Left ventricle myocardium superior (tissue), 1 donor: ENCODE results near the gene C16orf86. TPM values are rescaled to one million over a fixed set of nuclear protein-coding genes. Genes with fewer than 3 reads are reported as not detected.

Experiments used
- ATAC-seq: fragments of 200-7000 bp; cut with Tn5 transposase; one replicate; pipeline ENCODE4 v1.9.1; 2020; ENCODE audit warnings: mild to moderate bottlenecking, moderate library complexity
- DNase-seq: peaks from one replicate; pipeline ENCODE4 v3.0.0-alpha.2; 2020
- intact Hi-C: fragments of 100-400 bp; cut with micrococcal nuclease; formaldehyde crosslinking; loops from one replicate; pipeline ENCODE4 v1.11.0; 2022
- total RNA-seq: library from RNA; stranded (reverse); fragmentation: NEBNext Ultra II Directional; extraction: Animal tissue kit (Norgen Biotek cat#: 25700); gene quantifications from one replicate; pipeline ENCODE4 v1.2.1, GENCODE V29; 2021
- donor health status: DM: no; HTN: yes; CAD: no; lungs with severe emphysema.

The C16orf86 gene
- total RNA-seq, 1 donor from 2014 or later: 2.2 TPM

DNA sequence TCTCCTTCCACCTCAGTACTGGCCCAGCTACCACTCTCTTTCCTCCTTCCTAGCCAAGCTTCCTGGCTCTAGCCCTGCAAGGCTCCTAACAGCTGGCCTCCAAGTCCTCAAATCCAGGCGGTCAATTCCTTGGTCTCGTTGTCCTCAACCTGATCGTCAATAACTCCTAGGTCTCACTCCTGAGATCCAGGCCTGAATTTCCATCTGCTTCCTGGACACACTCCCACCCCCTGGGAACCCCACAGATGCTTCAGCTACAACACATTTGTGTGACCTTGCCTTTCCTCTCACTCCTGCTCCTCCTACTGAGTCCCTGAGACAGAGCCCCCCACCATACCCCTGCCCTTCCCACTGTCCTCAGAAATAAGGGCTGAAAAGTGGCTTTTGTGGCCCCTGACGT is 2.4 kb upstream of the C16orf86 start:
- intact Hi-C loops: no loop called here
- ATAC-seq (no peak), DNase-seq (no peak)

GRCh38 chr16:67664871-67665270 is 1.7 kb upstream of the C16orf86 start:
- intact Hi-C loops: loop anchor here (5.0 kb wide), 1 partner anchor 103 kb away; the partner anchor contains the start of gene CTCF
- ATAC-seq (no peak), DNase-seq (no peak)

DNA sequence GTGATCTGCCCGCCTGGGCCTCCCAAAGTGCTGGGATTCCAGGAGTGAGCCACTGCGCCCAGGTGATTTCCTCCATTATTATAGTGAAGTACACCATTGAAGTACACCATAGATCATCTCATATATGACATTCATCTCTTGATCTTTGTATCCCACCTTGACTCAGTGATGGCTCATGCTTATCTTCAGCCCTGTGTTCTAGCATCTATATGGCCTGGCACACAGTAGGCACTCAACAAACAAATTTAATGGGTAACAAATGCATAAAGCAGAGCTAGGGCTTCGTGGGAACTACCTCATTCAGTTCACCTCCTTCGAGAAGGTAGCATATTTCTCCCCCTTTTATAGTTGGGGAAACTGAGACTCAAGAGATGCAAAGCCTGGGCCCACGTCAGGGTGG is 1.0 kb upstream of the C16orf86 start:
- peak; percentile 3 for DNase-seq
- intact Hi-C loops: loop anchor here (5.0 kb wide), 1 partner anchor 103 kb away; the partner anchor contains the start of gene CTCF
- no peak for ATAC-seq

DNA sequence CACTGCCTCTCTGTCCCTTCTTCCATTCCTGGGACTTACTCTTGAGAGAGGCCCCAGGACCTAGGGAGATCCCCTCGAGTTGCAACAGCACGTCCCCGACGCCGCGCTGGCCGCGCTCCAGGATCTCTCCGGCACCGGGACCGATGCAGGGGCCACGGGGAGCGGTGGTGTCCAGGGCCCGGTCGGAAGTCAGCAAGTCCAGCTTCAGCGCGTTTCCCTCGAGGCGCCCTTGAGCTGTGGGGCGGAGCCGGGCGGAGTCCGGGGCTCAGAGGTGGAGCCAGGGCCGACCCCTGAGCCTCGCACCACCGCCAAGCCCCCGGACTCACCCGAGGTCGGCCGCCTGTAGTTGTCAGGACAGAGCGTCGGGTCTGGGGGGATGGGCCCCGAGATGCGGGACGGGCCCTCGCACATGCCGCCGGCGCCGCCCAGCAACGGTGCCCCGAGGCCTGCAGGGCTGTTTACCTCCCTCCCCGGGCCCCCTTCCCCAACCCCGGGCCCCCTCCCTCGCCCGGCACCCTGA is 522 bp upstream of the C16orf86 start:
- intact Hi-C loops: loop anchor here (5.0 kb wide), 1 partner anchor 104 kb away; the partner anchor contains the start of gene CTCF
- peak; percentile 69 for DNase-seq
- ATAC-seq: peak; percentile 8

GRCh38 chr16:67667453-67667816 is 821 bp downstream of the C16orf86 start:
- ATAC-seq: no peak
- intact Hi-C loops: loop anchor here (5.0 kb wide), 1 partner anchor 105 kb away; the partner anchor contains the start of gene CTCF
- no peak for DNase-seq

- peak; percentile 90 for DNase-seq
- intact Hi-C loops: loop anchor here (5.0 kb wide), 1 partner anchor 106 kb away; the partner anchor contains the start of gene CTCF
- ATAC-seq: peak; percentile 87
Measured at GRCh38 chr16:67667817-67668494, 1.3 kb downstream of the C16orf86 start.

- ATAC-seq (no peak), DNase-seq (peak; percentile 48)
- intact Hi-C loops: loop anchor here (5.0 kb wide), 1 partner anchor 106 kb away; the partner anchor contains the start of gene CTCF
Measured at GRCh38 chr16:67668495-67669157, 2.0 kb downstream of the C16orf86 start.

- ATAC-seq (no peak), DNase-seq (peak; percentile 8)
- intact Hi-C loops: loop anchor here (5.0 kb wide), 1 partner anchor 107 kb away; the partner anchor contains the start of gene CTCF
Measured at GRCh38 chr16:67669499-67670101, 3.0 kb downstream of the C16orf86 start.

GRCh38 chr16:67672306-67672705 is 5.7 kb downstream of the C16orf86 start:
- ATAC-seq (peak; percentile 5), DNase-seq (peak; percentile 60)
- intact Hi-C loops: no loop called here

GRCh38 chr16:67672739-67673662 is 6.4 kb downstream of the C16orf86 start:
- ATAC-seq (peak; percentile 52), DNase-seq (peak; percentile 69)
- intact Hi-C loops: no loop called here

- intact Hi-C loops: no loop called here
- DNase-seq (peak; percentile 72), ATAC-seq (peak; percentile 63)
Measured at GRCh38 chr16:67673712-67674580, 7.3 kb downstream of the C16orf86 start.

DNA sequence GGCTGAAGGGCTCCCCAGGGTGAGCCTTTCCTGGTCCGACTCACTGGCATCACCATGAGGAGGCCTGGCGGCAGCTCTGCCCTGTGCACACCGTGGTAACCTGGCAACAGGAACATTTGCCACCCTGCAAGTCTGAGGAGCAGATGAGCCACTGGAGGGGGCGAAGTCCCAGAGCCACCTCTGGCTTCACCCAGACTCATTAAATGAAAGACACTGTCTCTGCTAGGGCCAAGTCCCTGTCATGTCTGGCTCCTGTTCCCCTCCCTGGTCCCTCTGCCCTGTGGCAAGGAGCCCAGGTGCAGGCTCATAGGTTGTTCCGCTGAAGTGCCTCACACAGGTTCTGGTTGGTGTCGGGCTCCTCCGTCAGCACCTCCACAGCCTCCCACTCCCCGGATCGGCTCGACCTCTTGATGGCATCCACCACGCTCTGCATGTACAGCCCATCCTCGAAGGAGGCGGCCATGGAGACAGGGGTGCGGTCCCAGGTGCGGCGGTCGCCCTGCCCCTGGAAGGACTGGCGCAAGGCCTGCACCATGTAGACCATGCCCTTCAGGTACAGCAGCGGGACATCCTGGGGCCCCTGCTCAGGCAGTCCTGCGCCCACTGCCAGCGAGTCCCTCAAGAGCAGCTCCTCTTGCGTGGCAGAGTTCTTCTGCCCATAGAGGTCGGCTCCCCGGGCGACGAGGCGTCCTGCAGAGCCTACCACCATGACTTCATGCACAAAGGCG is 8.4 kb downstream of the C16orf86 start:
- DNase-seq (no peak), ATAC-seq (no peak)
- intact Hi-C loops: no loop called here

GRCh38 chr16:67675579-67675935 is 8.9 kb downstream of the C16orf86 start:
- intact Hi-C loops: no loop called here
- no peak for DNase-seq

GRCh38 chr16:67675999-67676398 is 9.4 kb downstream of the C16orf86 start:
- intact Hi-C loops: no loop called here
- no peak for ATAC-seq
- no peak for DNase-seq

More at GRCh38 chr16:67675579-67675935, 8.9 kb downstream of the C16orf86 start:
- ATAC-seq: no peak

- intact Hi-C loops: no loop called here
- ATAC-seq (no peak), DNase-seq (no peak)
Measured at GRCh38 chr16:67676516-67676915, 9.9 kb downstream of the C16orf86 start.

DNA sequence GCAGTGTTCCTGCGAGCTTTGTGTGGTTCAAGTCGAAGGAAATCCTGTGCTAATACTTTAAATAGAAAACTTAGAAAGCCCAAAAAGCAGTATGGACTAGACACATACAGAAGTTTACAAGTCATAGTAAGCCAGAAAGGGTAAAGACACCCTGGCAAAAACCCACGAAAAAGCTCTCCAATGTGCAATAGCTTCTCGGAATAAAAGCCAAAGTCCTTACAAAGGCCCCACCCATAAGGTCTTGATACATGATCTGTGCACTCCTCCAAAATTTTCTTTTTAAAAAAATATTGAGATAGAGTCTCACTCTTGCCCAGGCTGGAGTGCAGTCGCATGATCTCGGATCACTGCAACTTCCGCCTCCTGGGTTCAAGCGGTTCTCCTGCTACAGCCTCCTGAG is 10.3 kb downstream of the C16orf86 start:
- intact Hi-C loops: no loop called here
- DNase-seq (no peak), ATAC-seq (no peak)

DNA sequence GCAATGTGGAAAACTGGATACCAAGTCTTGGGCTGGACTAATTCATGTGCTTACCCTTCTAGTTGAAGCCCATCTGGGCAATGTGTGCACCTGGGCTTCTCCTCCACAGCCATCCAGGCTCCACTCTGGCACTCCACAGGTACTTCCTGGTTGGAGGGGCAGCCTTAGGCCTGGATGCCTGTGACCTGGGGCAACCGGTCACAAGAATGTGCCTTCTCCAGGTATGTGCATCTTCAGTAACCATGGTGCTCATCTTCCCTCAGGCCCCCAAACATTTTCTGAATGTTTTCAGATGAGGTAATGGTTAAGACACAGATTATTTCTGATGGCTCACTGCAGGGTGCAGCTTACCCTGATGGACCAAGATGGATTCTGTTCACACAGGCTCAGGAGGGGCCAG is 11.1 kb downstream of the C16orf86 start:
- ATAC-seq: no peak
- intact Hi-C loops: no loop called here
- no peak for DNase-seq
